GM13976 (cell line): Measurements from ENCODE around the gene UBE2G2.

Source experiments
- DNase-seq: peaks from one replicate; pipeline ENCODE4 v3.0.0; 2012; ENCODE audit warnings: low spot score
- in situ Hi-C: fragments of 300-500 bp; cut with MboI; formaldehyde crosslinking; loops from one replicate; pipeline ENCODE4 v1.12.0; 2022; ENCODE audit warnings: low sequenced_read_pairs, mixed read lengths, inconsistent platforms; ENCODE audit not compliant: unreplicated experiment
- TF ChIP-seq, protein P1 (sequence below): IDR thresholded peaks from 2 replicates; pipeline ENCODE4 v1.5.1; 2012; ENCODE audit warnings: borderline replicate concordance, mild to moderate bottlenecking; ENCODE audit not compliant: insufficient read depth; ENCODE audit errors: extremely low read depth, missing control alignments, control extremely low read depth

UBE2G2 gene

DNA sequence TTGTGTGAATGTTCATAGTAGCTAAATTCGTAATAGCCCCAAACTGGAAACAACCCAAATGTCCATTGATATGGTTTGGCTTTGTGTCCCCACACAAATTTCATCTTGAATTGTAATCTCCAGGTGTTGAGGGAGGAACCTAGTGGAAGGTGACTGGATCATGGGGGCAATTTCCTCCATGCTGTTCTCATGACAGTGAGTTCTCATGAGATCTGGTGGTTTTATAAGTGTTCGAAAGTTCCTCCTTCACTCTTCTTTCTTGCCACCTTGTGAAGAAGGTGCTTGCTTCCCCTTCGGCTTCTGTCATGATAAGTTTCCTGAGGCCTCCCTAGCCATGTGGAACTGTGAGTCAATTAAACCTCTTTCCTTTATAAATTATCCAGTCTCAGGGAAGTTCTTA lies 11.3 kb downstream of the UBE2G2 start:
- TF ChIP-seq, protein P1, sequence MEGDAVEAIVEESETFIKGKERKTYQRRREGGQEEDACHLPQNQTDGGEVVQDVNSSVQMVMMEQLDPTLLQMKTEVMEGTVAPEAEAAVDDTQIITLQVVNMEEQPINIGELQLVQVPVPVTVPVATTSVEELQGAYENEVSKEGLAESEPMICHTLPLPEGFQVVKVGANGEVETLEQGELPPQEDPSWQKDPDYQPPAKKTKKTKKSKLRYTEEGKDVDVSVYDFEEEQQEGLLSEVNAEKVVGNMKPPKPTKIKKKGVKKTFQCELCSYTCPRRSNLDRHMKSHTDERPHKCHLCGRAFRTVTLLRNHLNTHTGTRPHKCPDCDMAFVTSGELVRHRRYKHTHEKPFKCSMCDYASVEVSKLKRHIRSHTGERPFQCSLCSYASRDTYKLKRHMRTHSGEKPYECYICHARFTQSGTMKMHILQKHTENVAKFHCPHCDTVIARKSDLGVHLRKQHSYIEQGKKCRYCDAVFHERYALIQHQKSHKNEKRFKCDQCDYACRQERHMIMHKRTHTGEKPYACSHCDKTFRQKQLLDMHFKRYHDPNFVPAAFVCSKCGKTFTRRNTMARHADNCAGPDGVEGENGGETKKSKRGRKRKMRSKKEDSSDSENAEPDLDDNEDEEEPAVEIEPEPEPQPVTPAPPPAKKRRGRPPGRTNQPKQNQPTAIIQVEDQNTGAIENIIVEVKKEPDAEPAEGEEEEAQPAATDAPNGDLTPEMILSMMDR: no peak
- in situ Hi-C loops: loop anchor here (10.0 kb wide), 3 partner anchors 144 to 446 kb away; no protein-coding TSS in a partner anchor
- no peak for DNase-seq

DNA sequence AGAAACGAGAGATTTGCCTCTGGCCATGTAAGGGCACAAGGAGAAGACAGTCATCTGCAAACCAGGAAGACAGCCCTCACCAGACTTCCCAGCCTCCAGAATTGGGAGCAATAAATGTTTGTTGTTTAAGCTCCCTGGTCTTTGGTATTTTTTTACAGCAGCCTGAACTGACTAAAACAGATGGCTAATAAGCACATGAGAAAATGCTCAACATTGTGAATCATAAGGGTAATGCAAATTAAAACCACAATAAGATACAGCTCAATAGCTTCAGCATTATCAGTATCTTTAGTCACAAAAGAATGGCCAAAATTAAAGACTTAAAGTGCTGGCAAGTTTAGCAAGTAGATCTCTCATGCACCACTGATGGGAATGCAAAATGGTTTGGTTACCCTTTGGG lies 11.7 kb downstream of the UBE2G2 start:
- in situ Hi-C loops: loop anchor here (10.0 kb wide), 3 partner anchors 145 to 445 kb away; no protein-coding TSS in a partner anchor
- DNase-seq: no peak
- TF ChIP-seq, protein P1: no peak

DNA sequence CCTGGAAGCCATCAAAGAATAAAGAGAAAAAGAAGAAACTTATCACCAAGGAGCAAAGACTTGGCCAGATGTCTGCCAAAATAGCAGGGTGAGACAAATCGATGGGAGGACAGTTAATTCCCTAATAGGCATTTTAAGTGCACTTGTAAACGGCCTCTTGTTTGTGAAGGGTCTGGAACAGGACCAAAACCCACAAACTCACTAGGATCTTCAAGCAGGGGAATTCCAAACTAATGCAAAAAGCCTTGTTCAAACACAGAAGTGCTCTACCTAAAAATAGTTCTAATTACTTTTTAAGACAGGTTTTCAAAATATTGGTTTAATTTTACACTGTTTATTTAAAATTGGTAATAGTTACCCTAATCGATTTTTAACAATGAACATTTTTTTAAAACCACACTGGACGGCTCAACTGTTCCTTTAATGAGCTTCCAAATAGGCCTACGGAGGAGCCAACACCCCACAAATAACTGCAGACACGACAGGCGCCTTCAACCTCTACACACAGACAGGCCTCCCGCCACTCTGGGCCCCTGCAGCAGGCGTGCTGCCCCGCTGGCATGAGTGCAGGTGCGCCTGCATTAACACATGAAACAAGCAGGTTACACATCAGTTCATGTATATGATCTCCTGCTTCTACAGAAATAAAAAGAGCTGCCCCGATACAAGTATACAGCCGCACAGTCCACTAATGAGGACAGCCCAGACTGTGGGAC lies 15.8 kb downstream of the UBE2G2 start:
- DNase-seq: no peak
- TF ChIP-seq, protein P1: no peak
- in situ Hi-C loops: no loop called here

DNA sequence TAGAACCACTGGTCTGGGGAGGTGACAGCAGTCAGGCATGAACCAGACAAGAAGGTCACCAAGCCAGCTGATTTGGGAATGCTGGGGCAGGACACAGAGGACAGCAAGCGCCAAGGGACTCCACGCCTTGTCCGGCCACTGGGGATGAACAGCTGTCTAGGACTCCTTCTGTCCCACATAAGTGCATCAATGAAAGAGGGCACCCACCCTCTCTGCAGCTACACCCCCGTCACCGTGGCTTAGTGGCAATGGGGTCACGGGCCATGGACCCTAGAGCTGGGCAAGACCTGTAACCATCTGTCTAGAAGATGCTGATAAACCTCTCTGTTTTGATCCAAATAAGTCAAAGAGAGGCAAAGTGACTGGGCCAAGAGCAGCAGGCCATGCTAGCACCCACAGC lies 16.8 kb downstream of the UBE2G2 start:
- TF ChIP-seq, protein P1: no peak
- no peak for DNase-seq
- in situ Hi-C loops: no loop called here

DNA sequence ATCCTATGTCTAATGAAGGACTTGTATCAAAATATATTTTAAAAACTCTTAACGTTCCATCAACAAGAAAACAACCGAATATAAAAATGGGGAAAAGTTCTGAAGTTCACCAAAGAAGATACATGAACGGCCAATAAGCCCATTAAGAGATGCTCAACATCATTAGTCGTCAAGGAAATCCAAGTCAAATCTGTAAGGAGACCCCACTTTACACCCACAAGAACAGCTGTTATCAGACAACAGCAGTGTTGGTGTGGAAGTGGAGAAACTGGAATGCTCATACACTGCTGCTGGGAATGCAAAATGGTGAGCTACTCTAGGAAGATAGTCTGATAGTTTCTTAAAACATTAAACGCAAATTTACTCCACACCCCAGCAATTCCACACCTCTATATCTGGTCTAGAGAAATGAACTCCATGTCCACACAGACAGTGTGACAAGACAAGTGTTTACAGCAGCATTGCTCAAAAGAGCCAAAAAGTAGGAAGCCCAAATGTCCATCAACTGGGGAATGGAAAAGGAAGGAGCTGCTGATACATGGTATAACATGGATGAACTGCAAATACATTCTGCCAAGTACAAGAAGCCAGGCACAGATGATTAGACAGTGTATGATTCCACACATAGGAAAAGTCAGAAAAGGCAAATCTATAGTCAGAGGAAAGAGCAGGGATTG lies 18.5 kb downstream of the UBE2G2 start:
- no peak for DNase-seq
- TF ChIP-seq, protein P1: no peak
- in situ Hi-C loops: no loop called here

DNA sequence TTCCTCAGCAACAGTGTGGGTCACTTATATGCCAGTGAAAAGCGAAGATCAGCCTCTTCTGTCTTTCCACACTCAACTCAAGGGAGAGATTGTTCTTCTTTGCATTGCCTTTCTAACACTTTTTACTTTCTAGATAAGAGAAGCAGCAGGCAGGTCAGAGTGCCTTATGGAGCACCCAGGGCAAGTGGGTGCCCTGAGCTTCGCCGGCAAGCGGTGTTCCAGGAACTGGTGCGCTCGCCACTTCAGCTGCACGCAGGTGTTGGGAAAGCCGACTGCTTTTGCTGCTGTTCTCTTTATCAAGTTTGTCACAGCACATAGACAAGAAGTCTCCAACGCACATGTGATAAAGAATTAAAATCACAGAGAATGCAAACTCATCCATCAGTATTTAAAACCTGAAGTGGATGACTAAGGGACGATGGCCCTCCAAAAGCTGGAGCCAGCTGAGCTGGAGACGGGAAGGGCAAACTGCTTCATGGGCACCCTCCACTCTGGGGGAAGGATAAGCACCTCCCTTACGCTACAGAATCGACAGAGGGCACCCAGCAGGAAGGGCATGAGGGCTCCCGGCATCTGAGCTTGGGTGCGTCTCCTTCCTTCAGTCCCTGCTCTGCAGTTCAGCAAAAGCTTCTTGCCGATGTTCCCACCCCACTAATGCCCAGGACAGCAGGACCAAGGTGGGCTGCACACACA lies 20.7 kb downstream of the UBE2G2 start:
- in situ Hi-C loops: no loop called here
- no peak for DNase-seq
- TF ChIP-seq, protein P1: no peak
